HL-60/S4 treated with retinoic acid at 250 ng/mL for 4 days and 3 days (cell line): Measurements from ENCODE around the gene PARD6A.
"Not testable (repeated sequence)": the region's sequence is repeated elsewhere in the genome, so short reads cannot be mapped to it uniquely, and the experiment has no call there.

ENCODE experiments used
- in situ Hi-C: fragments of 300-500 bp; cut with MboI; formaldehyde crosslinking; loops from 2 replicates; pipeline ENCODE4 v1.7.0; 2022; ENCODE audit warnings: low sequenced_read_pairs

The PARD6A gene

DNA sequence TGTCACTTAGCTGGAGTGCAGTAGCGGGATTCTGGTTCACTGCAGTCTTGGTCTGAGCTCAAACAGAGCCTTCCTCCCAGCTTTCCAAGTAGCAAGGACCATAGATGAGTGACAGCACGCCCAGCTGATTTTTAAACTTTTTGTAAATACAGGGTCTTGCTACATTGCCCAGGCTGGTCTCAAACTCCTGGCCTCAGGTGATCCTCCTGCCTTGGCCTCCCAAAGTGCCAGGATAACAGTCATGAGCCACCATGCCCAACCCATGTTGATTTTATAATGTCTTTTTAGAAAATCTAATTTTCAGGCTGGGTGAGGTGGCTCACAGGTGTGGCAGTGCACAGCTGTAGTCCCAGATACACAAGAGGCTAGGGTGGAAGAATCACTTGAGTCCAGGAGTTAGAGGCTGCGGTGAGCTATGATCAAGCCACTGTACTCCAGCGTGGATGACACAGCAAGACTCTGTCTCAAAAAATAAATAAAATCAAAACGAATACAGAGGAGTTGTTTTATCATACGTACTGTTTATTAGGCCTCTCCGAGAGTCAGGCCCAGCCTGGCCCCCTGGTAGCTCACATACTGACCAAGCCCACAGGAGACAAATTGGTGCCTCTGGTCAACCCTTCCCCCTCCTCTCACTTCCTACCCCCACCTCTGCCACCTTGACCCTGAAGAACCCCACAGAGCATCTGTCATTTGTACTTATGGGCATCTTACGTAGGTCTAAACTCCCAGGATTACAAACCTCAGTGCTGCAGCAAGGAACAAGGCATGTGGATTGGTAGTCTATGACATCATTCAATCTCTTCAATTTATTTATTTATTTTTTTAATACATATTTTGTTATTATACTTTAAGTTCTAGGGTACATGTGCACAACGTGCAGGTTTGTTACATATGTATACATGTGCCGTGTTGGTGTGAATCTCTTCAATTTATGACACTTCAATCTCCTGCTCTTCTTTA, 19.5 kb downstream of the PARD6A start:
- in situ Hi-C loops: loop anchor here (10.0 kb wide), 1 partner anchor 245 kb away; no protein-coding TSS in a partner anchor

DNA sequence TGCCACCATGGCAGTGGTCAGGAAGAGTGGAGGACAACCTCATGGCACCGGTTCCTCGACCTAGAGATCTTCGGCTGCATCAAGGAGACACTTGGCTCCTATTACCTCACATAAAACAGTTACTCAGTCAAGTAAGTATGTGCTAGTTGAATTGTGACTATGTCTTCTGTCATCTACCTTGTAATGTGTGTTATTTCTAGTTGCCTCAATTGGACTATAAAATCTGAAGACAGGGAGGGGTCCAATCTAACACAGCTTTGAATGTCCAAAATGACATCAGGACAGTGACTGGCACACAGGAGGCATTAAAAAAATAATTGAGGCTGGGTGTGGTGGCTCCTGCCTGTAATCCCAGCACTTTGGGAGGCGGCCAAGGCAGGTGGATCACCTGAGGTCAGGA, 23.0 kb downstream of the PARD6A start:
- in situ Hi-C loops: no loop called here

DNA sequence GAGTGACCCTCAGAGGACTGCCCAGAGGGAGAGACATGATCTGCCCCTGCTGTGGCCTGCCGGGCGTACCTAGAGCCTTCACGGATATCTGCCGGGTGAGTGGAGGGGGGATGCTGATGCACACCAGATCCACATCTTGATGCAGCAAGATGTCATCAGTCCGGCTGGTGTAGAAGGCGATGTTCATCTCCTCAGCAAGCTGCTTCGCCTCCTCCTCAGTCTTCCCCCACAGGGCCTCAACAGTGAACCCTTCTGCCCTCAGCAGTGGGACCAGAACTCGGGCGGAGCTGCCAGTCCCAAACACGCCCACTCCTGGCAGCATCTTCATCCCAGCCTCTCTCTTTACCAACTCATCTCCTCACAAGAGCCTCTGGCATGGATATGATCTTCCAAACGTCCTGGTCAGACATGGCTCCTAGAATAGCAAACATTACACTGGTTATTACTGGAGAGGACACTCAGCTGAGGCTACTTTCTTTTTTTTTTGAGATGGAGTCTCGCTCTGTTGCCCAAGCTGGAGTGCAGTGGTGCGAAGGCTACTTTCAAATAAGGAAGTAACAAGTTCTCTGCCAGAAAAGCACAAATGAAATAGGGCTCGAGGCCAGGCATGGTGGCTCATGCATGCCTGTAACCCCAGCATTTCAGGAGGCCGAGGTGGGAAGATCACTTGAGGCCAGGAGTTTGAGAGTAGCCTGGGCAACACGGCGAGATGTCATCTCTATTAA, 24.8 kb downstream of the PARD6A start:
- in situ Hi-C loops: no loop called here

DNA sequence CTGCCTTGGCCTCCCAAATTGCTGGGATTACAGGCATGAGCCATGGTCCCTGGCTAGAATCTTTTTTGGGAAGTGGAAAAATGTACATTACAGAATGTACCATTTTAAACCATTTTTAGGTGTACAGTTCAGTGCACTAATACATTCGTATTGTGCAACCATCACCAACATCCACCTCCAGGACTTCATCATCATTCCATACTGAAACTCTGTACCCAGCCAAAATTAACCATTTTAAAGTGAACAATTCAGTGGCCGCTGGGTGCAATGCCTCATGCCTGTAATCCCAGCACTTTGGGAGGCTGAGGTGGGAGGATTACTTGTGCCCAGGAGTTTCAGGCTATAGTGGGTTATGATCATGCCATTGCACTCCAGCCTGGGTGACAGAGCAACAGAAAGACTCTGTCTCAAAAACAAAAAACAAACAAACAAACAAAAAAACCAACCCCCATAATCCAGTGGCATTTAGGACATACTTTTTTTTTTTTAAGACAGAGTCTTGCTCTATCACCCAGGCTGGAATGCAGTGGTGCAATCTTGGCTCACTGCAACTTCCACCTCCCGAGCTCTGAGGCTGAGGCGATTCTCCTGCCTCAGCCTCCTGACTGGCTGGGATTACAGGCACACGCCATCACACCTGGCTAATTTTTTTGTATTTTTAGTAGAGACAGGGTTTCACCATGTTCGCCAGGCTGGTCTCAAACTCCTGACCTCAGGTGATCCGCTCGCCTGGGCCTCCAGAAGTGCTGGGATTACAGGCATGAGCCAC, 32.9 kb downstream of the PARD6A start:
- in situ Hi-C loops: not testable (repeated sequence)

DNA sequence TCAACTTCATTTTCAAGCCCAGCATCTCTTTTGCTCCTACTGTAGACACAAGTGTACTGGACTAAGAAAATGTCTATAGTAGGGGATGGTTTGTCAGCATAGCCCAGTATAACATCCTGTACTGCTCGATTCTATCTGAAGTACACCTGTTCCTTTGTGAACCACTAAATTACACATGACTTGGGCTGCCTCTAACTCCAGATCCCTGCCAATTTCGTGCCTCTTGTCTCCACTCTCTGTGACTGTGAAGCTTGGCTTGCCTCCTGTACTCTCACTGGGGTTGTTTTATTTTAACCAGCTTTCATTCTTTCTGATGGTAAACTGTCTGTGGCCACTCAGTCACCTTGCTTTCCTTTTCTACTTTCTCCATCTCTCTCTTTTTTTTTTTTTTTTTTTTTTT, 33.9 kb downstream of the PARD6A start:
- in situ Hi-C loops: no loop called here

DNA sequence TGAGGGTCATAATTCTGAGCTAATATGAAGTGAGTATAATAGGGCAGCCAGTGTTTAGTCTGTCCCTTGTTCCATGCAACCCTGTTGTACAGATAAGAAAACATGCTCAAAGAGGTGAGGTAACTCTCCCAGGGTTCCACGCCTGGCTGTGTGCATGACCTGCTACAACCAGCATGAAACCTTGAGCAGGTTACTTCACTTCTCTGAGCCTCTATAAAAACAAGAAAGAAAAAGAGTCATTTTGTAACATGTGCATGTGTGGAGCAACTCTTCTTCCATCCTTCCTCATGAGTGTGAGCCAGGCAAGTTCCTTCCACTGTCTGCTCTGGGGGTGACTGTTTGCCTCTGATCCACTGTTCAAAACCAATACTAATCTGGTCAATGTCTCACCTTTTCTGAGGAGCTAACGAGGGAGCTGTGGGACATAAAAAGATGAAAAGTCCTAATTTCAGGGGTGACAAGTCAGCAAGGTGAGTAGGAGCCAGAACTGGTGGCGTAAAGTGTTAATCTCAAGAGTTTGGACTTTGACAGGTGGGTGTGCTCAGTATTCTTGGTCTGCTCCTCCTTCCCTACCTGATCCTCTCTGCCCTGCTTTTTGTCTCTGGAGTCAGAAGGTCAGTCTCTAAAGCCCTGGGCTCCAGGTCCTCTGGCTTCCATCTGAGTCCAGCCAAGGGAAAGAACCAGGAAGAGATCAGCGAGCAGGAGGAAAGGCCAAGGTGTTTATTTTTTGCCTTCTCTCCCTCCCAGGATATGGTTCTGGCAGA, 36.8 kb downstream of the PARD6A start:
- in situ Hi-C loops: no loop called here

DNA sequence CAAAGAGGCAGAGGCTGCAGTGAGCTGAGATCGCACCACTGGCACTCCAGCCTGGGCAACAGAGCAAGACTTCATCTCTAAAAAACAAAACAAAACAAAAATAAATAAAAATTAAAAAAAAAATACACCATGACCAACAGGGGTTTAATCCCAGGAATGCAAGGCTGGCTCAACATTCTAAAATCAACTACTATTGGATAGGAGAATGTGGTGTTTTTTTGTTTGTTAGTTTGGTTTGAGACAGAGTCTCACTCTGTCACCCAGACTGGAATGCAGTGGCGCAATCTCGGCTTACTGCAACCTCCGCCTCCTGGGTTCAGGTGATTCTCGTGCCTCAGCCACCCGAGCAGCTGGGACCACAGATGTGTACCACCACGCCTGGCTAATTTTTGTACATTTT, 38.5 kb downstream of the PARD6A start:
- in situ Hi-C loops: no loop called here

DNA sequence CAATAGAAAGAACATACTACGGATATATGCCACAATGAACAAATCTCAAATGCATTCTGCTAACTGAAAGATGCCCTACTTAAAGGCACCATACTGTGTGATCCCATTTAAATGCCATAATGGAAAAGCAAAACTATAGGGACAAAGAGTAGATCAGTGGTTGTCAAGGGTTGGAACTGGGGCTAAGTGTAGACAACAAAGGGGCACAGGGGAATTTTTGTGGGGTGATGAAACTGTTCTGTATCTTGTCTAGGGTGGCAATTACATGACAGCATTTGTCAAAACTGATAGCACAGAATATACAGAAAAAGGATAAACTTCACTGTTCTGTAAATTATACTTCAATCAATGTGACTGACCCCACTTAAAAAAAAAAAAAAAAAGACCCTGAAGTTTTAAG, 40.7 kb downstream of the PARD6A start:
- in situ Hi-C loops: no loop called here

DNA sequence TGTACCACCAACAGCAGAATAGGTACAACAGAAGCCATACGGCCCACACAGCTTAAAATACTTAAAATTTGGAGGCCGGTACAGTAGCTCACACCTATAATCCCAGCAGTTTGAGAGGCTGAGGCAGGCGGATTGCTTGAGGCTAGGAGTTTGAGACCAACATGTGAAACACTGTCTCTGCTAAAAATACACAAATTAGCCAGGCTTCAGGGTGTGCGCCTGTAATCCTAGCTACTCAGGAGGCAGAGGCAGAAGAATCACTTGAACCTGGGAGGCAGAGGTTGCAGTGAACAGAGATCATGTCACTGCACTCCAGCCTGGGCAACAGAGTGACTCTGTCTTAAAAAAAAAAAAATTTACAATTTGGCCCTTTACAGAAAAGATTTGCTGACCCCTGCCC, 41.4 kb downstream of the PARD6A start:
- in situ Hi-C loops: no loop called here

DNA sequence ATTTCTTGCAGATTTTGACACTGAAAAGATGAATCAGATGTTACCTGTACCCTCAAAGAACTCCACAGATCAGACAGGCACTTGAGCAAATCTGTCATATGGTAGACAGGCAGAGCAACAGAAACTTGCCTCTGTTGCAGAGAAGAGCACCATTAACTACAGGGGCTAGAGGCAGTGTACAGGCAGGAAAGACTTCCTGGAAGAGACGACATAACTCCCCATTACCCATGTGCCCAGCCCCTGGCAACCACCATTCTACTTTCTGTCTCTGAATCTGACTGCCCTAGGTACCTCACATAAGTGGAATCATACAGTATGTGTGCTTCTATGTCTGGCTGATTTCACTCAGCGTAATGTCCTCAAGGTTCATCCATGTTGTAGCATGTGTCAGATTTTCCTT, 42.9 kb downstream of the PARD6A start:
- in situ Hi-C loops: no loop called here

DNA sequence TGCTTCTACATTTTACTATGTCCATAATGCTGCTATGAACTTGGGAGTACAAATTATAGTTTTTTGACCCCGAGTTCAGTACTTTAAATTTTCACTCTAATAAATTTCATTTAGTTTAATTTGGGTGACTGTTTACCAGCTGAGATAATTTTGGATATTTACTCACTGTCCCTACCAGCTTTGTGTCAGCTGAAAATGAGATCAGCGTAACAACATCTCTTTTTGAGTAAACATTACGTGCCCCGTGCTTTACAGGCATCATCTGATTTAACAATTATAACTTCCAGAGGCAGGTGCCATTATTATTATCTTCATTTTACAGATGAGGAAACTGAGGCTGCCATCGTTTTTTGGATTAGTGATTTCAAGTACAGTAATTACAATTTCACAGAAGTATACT, 43.4 kb downstream of the PARD6A start:
- in situ Hi-C loops: no loop called here

DNA sequence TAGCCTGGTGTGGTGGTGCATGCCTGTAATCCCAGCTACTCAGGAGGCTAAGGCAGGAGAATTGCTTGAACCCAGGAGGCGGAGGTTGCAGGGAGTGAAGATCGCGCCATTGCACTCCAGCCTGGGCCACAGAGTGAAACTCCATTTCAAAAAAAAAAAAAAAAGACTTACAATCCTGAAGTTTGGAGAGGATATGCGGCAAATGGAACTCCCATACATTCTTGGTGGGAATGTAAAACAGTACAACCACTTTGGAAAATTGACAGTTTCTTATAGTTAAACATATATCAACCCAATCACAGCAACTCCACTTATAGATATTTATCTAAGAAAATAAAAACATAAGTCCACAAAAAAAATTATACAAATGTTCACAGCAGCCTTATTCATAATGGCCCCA, 46.5 kb downstream of the PARD6A start:
- in situ Hi-C loops: no loop called here

DNA sequence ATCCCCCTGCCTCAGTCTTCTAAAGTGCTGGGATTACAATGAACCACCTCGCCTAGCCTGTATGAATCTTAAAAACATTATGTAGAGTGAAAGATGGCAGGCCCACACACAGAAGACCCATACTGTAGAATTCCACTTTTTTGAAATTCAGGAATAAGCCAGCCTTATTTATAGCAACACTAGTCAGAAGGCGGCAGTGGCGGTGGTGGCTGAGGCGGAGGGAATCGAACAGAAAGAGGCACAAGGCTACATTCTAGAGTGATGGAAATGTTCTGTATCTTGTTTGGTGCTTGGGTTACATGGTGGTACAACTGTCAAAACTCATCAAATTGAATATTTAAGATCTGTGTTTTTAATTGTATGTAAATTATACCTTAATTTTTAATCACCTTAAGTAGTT, 47.0 kb downstream of the PARD6A start:
- in situ Hi-C loops: no loop called here

DNA sequence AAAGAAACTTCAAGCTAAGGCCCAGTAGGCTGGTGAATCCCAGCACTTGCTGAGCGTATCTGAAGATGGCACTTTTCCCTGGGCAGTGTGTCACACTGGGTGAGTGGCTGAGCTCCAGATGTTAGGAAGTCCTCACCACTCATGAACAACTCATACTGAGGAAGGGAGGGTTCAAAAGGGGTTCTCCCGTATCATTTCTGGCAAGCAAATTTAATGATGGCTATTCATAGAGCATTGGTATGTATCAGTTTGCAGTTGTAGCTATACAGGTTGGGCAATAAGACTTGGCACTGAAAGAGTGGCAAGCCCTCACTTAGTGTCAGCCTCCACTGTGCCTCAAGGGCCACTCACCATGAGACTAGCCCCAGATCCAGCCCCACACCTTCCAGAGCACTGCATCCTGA, 47.6 kb downstream of the PARD6A start:
- in situ Hi-C loops: no loop called here

DNA sequence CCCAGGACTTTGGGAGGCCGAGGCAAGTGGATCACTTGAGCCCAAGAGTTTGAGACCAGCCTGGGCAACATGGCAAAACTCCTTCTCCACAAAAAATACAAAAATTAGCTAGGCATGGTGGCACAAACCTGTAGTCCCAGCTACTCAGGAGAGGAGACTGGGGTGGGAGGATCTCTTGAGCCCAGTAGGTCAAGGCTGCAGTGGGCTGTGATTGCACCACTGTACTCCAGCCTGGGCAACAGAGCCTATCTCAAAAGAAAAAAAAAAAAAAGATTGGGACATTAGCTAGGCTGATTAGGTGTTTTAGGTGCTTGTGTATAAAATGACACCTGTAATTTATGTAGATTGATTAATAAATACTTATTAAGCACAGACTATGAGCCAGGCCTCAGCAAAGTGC, 48.3 kb downstream of the PARD6A start:
- in situ Hi-C loops: no loop called here

DNA sequence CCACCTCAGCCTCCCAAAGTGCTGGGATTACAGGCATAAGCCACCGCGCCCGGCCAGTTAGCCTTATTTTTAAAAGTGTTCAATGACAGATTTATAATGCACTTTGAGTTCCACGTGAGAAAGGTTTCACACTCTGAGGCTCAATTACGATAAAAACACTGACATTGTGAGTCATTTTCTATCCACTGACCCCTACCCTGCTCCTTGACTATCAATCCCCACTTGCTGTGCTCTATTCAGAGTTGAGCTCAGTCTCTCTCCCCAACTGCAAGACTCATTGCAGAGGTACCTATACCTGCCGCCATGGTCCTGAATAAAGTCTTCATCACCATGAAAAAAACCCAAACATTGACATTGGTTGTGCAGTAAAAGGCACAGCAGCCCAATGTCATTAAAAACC, 49.8 kb downstream of the PARD6A start:
- in situ Hi-C loops: no loop called here
